Esophagus squamous epithelium (tissue), 5 donors: ENCODE results near the gene C2CD4C. TPM values are rescaled to one million over a fixed set of nuclear protein-coding genes. Genes with fewer than 3 reads are reported as not detected.
"Not testable (repeated sequence)": the region's sequence is repeated elsewhere in the genome, so short reads cannot be mapped to it uniquely, and the experiment has no call there.

Experiments
- DNase-seq: peaks from one replicate; lab custom pipeline; 2025; lab: John Stamatoyannopoulos, UW
- H3K27ac ChIP-seq, 4 donors: fragments of 200-600 bp; sonication (generic); one replicate each; pipeline ENCODE4 v1.5.1; 2016 to 2019; ENCODE audit warnings: mild to moderate bottlenecking in 1 of 4
- H3K27me3 ChIP-seq, 4 donors: fragments of 200-600 bp; sonication (generic); 1 replicate in 3 of 4; 2 replicates in 1 of 4; pipeline versions ENCODE4 v1.5.1 to v1.6.0; 2017 to 2021; ENCODE audit warnings: antibody characterized with exemption in 1 of 4
- H3K36me3 ChIP-seq, 3 donors: fragments of 200-600 bp; sonication (generic); one replicate each; pipeline ENCODE4 v1.5.1; 2016 to 2019
- H3K4me1 ChIP-seq, 3 donors: fragments of 200-600 bp; sonication (generic); one replicate each; pipeline ENCODE4 v1.5.1; 2017 to 2019
- H3K4me3 ChIP-seq, 4 donors: fragments of 200-600 bp; sonication (generic); 1 replicate in 3 of 4; 2 replicates in 1 of 4; pipeline ENCODE4 v1.5.1; 2016 to 2019; ENCODE audit warnings: mild to moderate bottlenecking in 2 of 4, moderate library complexity in 1 of 4
- H3K9me3 ChIP-seq, 3 donors: fragments of 200-600 bp; sonication (generic); one replicate each; pipeline ENCODE4 v1.5.1; 2016 to 2019
- CTCF ChIP-seq, 6 experiments: fragments of 450-650 bp in 4 of 6; fragments of 200-600 bp in 2 of 6; sonication (generic) in 2 of 6; IDR thresholded peaks; one replicate each; pipeline ENCODE4 v1.5.1; 2016 to 2019; ENCODE audit warnings: antibody characterized with exemption in 6 of 6, mild to moderate bottlenecking in 4 of 6, moderate library complexity in 4 of 6
- POLR2A ChIP-seq, 4 donors: fragments of 450-650 bp; IDR thresholded peaks; one replicate each; pipeline ENCODE4 v1.6.1; 2017; ENCODE audit warnings: antibody characterized with exemption in 4 of 4, mild to moderate bottlenecking in 4 of 4, moderate library complexity in 3 of 4
- WGBS, 2 donors: methylation state at CpG; one replicate each; pipeline ENCODE4 v1.1.5; 2018; 5-methylcytosine and 5-hydroxymethylcytosine counted together
- intact Hi-C: fragments of 100-400 bp; cut with DNase I; formaldehyde crosslinking; loops from one replicate; pipeline ENCODE4 v1.15.0; 2022
- total RNA-seq, 4 donors: library from RNA; depleted of rRNA; stranded (reverse); fragments of >200 nt; gene quantifications; one replicate each; pipeline ENCODE4 v1.1.0, GENCODE V29; 2016
- donor health status: DM: yes; HTN: yes; CAD: no.

Gene C2CD4C
- total RNA-seq, 4 donors from 2014 or later, result 0.15 to 1.1 (median 0.45) TPM

GRCh38 chr19:455851-456546, 47.1 kb upstream of the C2CD4C start:
- intact Hi-C loops, result no loop called here

GRCh38 chr19:455031-455705, 46.2 kb upstream of the C2CD4C start:
- no peak for DNase-seq
- Histone ChIP-seq H3K27me3 (peaks cover 0 to 10% (median 0%) of the 10 kb centered on the region in 4 donors), H3K4me1 (peaks cover 0 to 9% (median 4%) of the 10 kb centered on the region in 3 donors), H3K9me3 (no peaks in the 10 kb centered on the region), H3K36me3 (no peaks in the 10 kb centered on the region), H3K27ac (no peak overlapping the region), H3K4me3 (no peak overlapping the region)
- 88 to 91% methylated on average over 11 to 26 of the region's 39 CpGs for WGBS, 2 donors
- TF ChIP-seq CTCF (IDR thresholded peaks at IDR 0.05), result no peak
- no peak for TF ChIP-seq POLR2A (IDR thresholded peaks at IDR 0.05)
- intact Hi-C loops, result no loop called here

More at GRCh38 chr19:455851-456546, 47.1 kb upstream of the C2CD4C start:
- no peak for DNase-seq
- 79 to 89% methylated on average over 15 to 22 of the region's 31 CpGs for WGBS, 2 donors
- Histone ChIP-seq H3K4me3 (no peak overlapping the region), H3K27me3 (peaks cover 0 to 16% (median 0%) of the 10 kb centered on the region in 4 donors), H3K36me3 (no peaks in the 10 kb centered on the region), H3K27ac (no peak overlapping the region), H3K4me1 (peaks cover under 1 to 14% (median 8%) of the 10 kb centered on the region in 3 donors), H3K9me3 (no peaks in the 10 kb centered on the region)
- TF ChIP-seq POLR2A (IDR thresholded peaks at IDR 0.05), result no peak
- TF ChIP-seq CTCF (IDR thresholded peaks at IDR 0.05), result no peak

GRCh38 chr19:453606-454005, 44.7 kb upstream of the C2CD4C start:
- Histone ChIP-seq H3K4me3 (no peak overlapping the region), H3K4me1 (no peaks in the 10 kb centered on the region), H3K27me3 (no peaks in the 10 kb centered on the region), H3K9me3 (no peaks in the 10 kb centered on the region), H3K27ac (no peak overlapping the region), H3K36me3 (no peaks in the 10 kb centered on the region)
- intact Hi-C loops, result no loop called here
- WGBS, 2 donors, result 82 to 97% methylated on average over 7 to 14 of the region's 22 CpGs
- no peak for DNase-seq
- TF ChIP-seq CTCF (IDR thresholded peaks at IDR 0.05), result no peak
- no peak for TF ChIP-seq POLR2A (IDR thresholded peaks at IDR 0.05)

DNA sequence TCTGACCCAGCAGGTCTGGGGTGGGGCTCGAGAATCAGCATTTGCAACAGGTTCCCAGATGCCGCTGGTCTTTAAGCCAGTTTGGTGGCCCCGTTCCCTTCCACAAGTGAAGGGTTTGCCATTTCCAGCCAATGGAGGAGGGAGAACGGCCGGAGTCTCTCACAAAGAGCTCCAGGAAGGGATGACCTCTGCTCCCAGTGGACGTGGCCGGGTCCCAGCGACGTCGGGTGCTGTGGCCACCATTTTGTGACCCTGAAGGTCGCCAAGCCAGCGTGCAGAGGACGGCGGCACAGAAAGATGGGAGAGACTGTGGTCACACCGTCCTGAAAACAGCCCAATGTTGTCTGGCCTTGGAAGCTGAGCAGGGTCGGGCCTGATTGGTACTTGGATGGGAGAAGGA, 43.9 kb upstream of the C2CD4C start:
- H3K9me3 ChIP-seq, result no peaks in the 10 kb centered on the region
- H3K36me3 ChIP-seq, result no peaks in the 10 kb centered on the region
- no peaks in the 10 kb centered on the region for H3K27me3 ChIP-seq
- 71 to 75% methylated on average over 1 to 9 of the region's 16 CpGs for WGBS, 2 donors
- TF ChIP-seq CTCF (IDR thresholded peaks at IDR 0.05) (no peak), POLR2A (IDR thresholded peaks at IDR 0.05) (no peak)
- no peaks in the 10 kb centered on the region for H3K4me1 ChIP-seq
- no peak overlapping the region for H3K27ac ChIP-seq
- intact Hi-C loops, result no loop called here
- no peak overlapping the region for H3K4me3 ChIP-seq
- DNase-seq, result no peak

- intact Hi-C loops, H3K9me3 ChIP-seq: not testable (repeated sequence)
- WGBS, 2 donors, result 90 to 92% methylated on average over 16 to 28 of the region's 33 CpGs
These were observed 42.0 kb upstream of the C2CD4C start for GRCh38 chr19:450912-451481.

More at GRCh38 chr19:450912-451481, 42.0 kb upstream of the C2CD4C start:
- not testable (repeated sequence) for H3K4me1 ChIP-seq, DNase-seq, H3K36me3 ChIP-seq, H3K27me3 ChIP-seq, H3K27ac ChIP-seq, H3K4me3 ChIP-seq
